ENCODE measurements around the gene TLE1.

The TLE1 gene

GRCh38 chr9:81560851-81561732 lies 128.3 kb downstream of the TLE1 start:
- Mint-ChIP-seq H3K27ac (no peak overlapping the region), H3K4me3 (no peak overlapping the region), H3K4me1 (ENCODE audit: low read depth) (no peaks in the 10 kb centered on the region), H3K36me3 (ENCODE audit: low read depth) (no peaks in the 10 kb centered on the region), H3K9me3 (no peaks in the 10 kb centered on the region), H3K27me3 (ENCODE audit: low read depth) (no peaks in the 10 kb centered on the region)

- Mint-ChIP-seq H3K27ac (no peak overlapping the region), H3K4me1 (ENCODE audit: low read depth) (no peaks in the 10 kb centered on the region), H3K4me3 (no peak overlapping the region), H3K36me3 (ENCODE audit: low read depth) (no peaks in the 10 kb centered on the region), H3K9me3 (no peaks in the 10 kb centered on the region), H3K27me3 (ENCODE audit: low read depth) (no peaks in the 10 kb centered on the region)
These were observed 129.6 kb downstream of the TLE1 start for GRCh38 chr9:81559709-81560108.

- Mint-ChIP-seq H3K4me3 (no peak overlapping the region), H3K36me3 (ENCODE audit: low read depth) (no peaks in the 10 kb centered on the region), H3K9me3 (no peaks in the 10 kb centered on the region), H3K4me1 (ENCODE audit: low read depth) (no peaks in the 10 kb centered on the region), H3K27ac (no peak overlapping the region), H3K27me3 (ENCODE audit: low read depth) (no peaks in the 10 kb centered on the region)
These were observed 130.2 kb downstream of the TLE1 start for GRCh38 chr9:81559197-81559596.

GRCh38 chr9:81558091-81558830 lies 131.1 kb downstream of the TLE1 start:
- Mint-ChIP-seq H3K27me3 (ENCODE audit: low read depth) (no peaks in the 10 kb centered on the region), H3K27ac (no peak overlapping the region), H3K36me3 (ENCODE audit: low read depth) (no peaks in the 10 kb centered on the region), H3K9me3 (no peaks in the 10 kb centered on the region), H3K4me1 (ENCODE audit: low read depth) (no peaks in the 10 kb centered on the region), H3K4me3 (no peak overlapping the region)

- H3K36me3 Mint-ChIP-seq (ENCODE audit: low read depth) = no peaks in the 10 kb centered on the region
- H3K9me3 Mint-ChIP-seq = no peaks in the 10 kb centered on the region
- no peak overlapping the region for H3K4me3 Mint-ChIP-seq
- no peaks in the 10 kb centered on the region for H3K4me1 Mint-ChIP-seq (ENCODE audit: low read depth)
- no peaks in the 10 kb centered on the region for H3K27me3 Mint-ChIP-seq (ENCODE audit: low read depth)
- no peak overlapping the region for H3K27ac Mint-ChIP-seq
These were observed 131.8 kb downstream of the TLE1 start for GRCh38 chr9:81557452-81558090.

- Mint-ChIP-seq H3K27ac (no peak overlapping the region), H3K27me3 (ENCODE audit: low read depth) (no peaks in the 10 kb centered on the region), H3K36me3 (ENCODE audit: low read depth) (no peaks in the 10 kb centered on the region), H3K4me3 (no peak overlapping the region), H3K9me3 (no peaks in the 10 kb centered on the region), H3K4me1 (ENCODE audit: low read depth) (no peaks in the 10 kb centered on the region)
These were observed 132.4 kb downstream of the TLE1 start for GRCh38 chr9:81556923-81557322.

GRCh38 chr9:81552581-81552991 lies 136.8 kb downstream of the TLE1 start:
- no peaks in the 10 kb centered on the region for H3K4me1 Mint-ChIP-seq (ENCODE audit: low read depth)
- H3K9me3 Mint-ChIP-seq = no peaks in the 10 kb centered on the region
- no peaks in the 10 kb centered on the region for H3K36me3 Mint-ChIP-seq (ENCODE audit: low read depth)

GRCh38 chr9:81550207-81550583 lies 139.2 kb downstream of the TLE1 start:
- Mint-ChIP-seq H3K9me3 (no peaks in the 10 kb centered on the region), H3K27ac (no peak overlapping the region), H3K4me3 (no peak overlapping the region), H3K27me3 (ENCODE audit: low read depth) (no peaks in the 10 kb centered on the region), H3K4me1 (ENCODE audit: low read depth) (no peaks in the 10 kb centered on the region), H3K36me3 (ENCODE audit: low read depth) (no peaks in the 10 kb centered on the region)

More at GRCh38 chr9:81552581-81552991, 136.8 kb downstream of the TLE1 start:
- H3K4me3 Mint-ChIP-seq = no peak overlapping the region
- H3K27ac Mint-ChIP-seq = no peak overlapping the region
- H3K27me3 Mint-ChIP-seq (ENCODE audit: low read depth) = no peaks in the 10 kb centered on the region

- H3K27me3 Mint-ChIP-seq (ENCODE audit: low read depth) = no peaks in the 10 kb centered on the region
- no peak overlapping the region for H3K27ac Mint-ChIP-seq
- no peaks in the 10 kb centered on the region for H3K4me1 Mint-ChIP-seq (ENCODE audit: low read depth)
- no peaks in the 10 kb centered on the region for H3K36me3 Mint-ChIP-seq (ENCODE audit: low read depth)
- H3K9me3 Mint-ChIP-seq = no peaks in the 10 kb centered on the region
- H3K4me3 Mint-ChIP-seq = no peak overlapping the region
These were observed 139.7 kb downstream of the TLE1 start for GRCh38 chr9:81549500-81550206.

- H3K36me3 Mint-ChIP-seq (ENCODE audit: low read depth) = no peaks in the 10 kb centered on the region
These were observed 140.4 kb downstream of the TLE1 start for GRCh38 chr9:81548911-81549310.

GRCh38 chr9:81546489-81546888 lies 142.9 kb downstream of the TLE1 start:
- H3K27me3 Mint-ChIP-seq (ENCODE audit: low read depth) = no peaks in the 10 kb centered on the region
- H3K9me3 Mint-ChIP-seq = no peaks in the 10 kb centered on the region
- no peak overlapping the region for H3K4me3 Mint-ChIP-seq
- no peak overlapping the region for H3K27ac Mint-ChIP-seq
- no peaks in the 10 kb centered on the region for H3K36me3 Mint-ChIP-seq (ENCODE audit: low read depth)
- no peaks in the 10 kb centered on the region for H3K4me1 Mint-ChIP-seq (ENCODE audit: low read depth)

More at GRCh38 chr9:81548911-81549310, 140.4 kb downstream of the TLE1 start:
- no peaks in the 10 kb centered on the region for H3K4me1 Mint-ChIP-seq (ENCODE audit: low read depth)
- no peaks in the 10 kb centered on the region for H3K27me3 Mint-ChIP-seq (ENCODE audit: low read depth)
- H3K9me3 Mint-ChIP-seq = no peaks in the 10 kb centered on the region
- H3K27ac Mint-ChIP-seq = no peak overlapping the region
- H3K4me3 Mint-ChIP-seq = no peak overlapping the region

GRCh38 chr9:81543695-81544094 lies 145.7 kb downstream of the TLE1 start:
- Mint-ChIP-seq H3K9me3 (no peaks in the 10 kb centered on the region), H3K36me3 (ENCODE audit: low read depth) (no peaks in the 10 kb centered on the region), H3K27ac (no peak overlapping the region), H3K4me3 (no peak overlapping the region), H3K4me1 (ENCODE audit: low read depth) (no peaks in the 10 kb centered on the region), H3K27me3 (ENCODE audit: low read depth) (no peaks in the 10 kb centered on the region)

GRCh38 chr9:81542118-81542889 lies 147.0 kb downstream of the TLE1 start:
- Mint-ChIP-seq H3K9me3 (no peaks in the 10 kb centered on the region), H3K4me1 (ENCODE audit: low read depth) (no peaks in the 10 kb centered on the region)

More at GRCh38 chr9:81542118-81542889, 147.0 kb downstream of the TLE1 start:
- Mint-ChIP-seq H3K4me3 (no peak overlapping the region), H3K27me3 (ENCODE audit: low read depth) (no peaks in the 10 kb centered on the region), H3K36me3 (ENCODE audit: low read depth) (no peaks in the 10 kb centered on the region), H3K27ac (no peak overlapping the region)

All from T-helper 1 cell treated with Interleukin-12 subunit alpha and Interleukin-12 subunit beta and Interleukin-4 antibody, amounts not matched to agents 30 μg/mL and 1 μg/mL, for 36 hours (primary cell).